HG03060 (cell line): Measurements from ENCODE around the gene SLCO3A1.

Source experiments
- ATAC-seq: cut with Tn5 transposase; IDR thresholded peaks from one replicate; pipeline ENCODE4 v1.9.1; 2021; ENCODE audit warnings: low read depth, moderate number of reproducible peaks; ENCODE audit not compliant: unreplicated experiment

The SLCO3A1 gene

DNA sequence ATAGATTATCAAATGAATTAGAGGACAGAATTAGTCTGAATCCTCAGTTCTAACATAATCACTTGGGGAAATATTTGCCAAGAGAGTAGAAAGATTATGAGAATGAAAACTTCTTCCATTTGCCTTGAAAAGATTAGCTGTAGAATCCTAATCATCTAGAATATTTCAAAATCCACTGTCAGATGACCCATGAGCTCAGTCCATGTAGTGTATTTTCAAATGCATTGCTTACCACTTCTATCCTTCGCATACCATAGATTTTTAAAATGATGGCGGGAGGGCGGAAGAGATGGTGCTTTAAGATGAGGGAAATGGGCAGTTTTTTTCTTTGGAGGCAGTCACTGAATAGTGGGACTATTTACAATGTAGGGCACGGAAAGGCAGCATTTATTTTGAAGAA lies 136.3 kb downstream of the SLCO3A1 start:
- ATAC-seq = no peak

DNA sequence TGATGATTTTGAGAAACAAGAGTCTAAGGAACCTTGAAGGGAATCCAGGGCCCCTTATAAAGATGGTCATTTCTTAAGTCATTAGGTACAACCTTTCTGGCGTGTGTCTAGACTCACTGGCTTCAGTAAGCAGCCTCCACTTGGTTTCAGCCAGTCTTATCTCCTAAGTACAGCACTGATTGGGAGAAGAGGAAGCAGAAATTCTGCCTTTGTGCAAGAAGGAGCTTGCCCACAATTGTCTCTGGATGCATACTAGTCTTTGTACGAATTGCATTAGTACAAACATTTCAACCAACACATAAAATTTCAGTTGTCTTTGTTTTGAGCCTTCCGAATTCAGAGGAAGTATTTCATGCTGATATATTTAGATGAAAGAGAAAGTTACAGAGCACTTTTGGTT lies 139.4 kb downstream of the SLCO3A1 start:
- no peak for ATAC-seq

DNA sequence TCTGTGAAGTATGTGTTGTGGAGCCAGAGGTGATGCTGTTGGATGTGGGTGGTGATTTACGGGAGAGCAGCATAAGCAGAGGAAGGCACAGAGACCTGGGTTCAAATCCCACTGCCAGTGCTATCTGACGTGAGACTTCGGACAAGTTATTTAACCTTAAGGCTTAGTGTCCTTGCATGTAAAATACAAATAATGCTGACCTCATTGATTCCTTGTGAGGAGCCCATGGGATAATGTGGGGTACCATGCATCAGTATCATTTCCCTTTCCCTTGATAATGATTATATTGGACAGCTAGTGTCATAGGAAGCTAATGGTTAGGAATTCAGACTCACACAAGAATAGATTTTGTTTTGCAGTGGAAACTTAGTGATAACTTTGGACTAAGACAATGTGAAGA lies 141.6 kb downstream of the SLCO3A1 start:
- no peak for ATAC-seq

DNA sequence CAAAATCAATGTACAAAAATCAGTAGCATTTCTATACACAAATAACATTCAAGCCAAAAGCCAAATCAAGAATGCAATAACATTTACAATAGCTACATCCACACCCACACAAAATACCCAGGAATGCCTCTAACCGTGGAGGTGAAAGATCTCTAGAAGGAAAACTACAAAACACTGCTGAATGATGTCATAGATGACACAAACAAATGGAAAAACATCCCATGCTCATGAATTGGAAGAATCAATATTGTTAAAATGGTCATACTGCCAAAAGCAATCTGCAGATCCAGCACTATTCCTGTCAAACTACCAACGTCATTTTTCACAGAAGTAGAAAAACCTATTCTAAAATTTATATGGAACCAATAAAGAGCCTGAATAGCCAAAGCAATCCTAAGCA lies 143.7 kb downstream of the SLCO3A1 start:
- no peak for ATAC-seq

- ATAC-seq = no peak
Observed at GRCh38 chr15:92000709-92001108, 147.2 kb downstream of the SLCO3A1 start.

GRCh38 chr15:92001307-92001706 lies 147.8 kb downstream of the SLCO3A1 start:
- no peak for ATAC-seq

DNA sequence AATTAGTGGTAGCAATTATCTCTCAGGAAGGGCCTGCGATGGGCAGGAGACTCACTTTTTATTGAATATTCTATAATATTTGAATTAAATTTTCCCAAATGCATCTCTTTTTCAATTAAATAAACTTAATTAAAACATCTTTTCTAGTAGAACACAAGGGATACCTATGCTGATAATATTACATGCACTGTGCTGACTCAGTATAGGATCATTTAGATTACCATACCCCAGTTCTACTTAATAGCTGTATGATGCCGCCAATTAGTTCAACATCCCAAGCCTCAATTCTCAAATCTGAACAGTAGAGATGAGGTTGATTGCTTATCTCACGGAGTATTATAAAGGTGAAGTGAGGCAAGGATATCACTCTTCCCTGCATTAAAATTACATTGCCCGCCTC lies 149.2 kb downstream of the SLCO3A1 start:
- ATAC-seq = no peak

DNA sequence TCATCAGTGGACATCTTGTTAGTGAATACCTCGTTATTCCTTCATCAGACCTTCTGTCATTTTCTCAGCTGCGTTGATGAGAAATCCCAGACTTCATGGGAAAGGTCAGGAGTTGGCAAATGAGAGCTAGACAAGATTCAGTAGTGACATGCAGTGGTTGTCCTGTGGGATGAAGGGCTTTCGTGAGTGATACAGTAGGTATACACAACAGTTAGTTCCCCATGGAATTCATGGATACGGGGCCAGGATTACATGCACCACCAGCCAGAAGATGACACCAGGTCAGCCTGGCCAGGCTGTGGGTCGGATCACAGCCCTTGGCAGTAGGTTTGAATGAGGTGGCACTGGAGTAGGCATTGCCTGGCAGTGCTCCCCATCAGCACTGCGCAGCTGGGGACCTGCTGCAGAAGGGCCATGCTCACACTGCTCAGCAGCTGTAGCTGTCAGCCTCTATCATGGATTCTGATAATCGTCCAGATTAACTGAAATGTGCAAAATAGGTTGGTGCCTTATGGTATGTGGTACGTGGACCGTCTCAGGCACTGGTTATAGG lies 150.1 kb downstream of the SLCO3A1 start:
- no peak for ATAC-seq

- no peak for ATAC-seq
Observed at GRCh38 chr15:92005154-92005553, 151.6 kb downstream of the SLCO3A1 start.

DNA sequence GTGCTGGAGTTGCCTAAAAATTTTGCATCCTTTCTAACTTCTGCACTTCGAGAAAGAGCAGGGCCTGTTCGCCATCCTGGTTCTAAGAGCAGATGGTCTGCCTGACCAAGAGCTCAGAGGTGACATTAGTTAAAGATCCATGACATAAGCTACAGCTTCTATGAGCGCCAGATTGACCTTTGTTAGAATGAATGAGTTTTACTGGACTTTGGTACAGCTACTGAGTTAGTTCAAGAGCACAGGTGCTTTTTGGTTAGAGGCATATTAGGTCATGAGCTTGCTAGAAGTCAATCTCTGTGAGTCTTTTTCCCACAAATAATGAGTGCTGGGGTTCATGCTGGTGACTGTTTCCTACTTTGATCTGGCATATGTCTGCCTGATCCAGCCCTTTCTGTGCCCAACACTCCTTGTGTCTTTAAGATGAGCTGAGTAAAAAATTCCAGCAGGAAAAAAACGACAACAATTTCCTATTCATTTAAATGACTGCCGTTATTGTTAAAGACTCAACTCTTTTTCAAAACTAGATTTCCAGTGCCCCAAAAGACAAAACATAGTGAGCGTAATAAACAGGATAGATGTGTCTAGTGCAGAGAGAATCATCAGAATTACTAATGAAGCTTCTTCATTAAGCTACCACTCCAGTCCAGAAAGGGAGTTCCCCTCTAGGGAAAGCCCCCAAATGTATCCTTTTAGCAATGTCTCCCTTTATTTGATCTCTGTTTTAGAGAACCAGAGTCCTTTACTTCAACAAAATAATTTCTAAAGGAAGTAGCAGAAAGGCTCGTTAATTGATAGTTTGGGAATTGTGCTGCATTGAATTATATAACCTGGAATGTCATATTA lies 152.9 kb downstream of the SLCO3A1 start:
- no peak for ATAC-seq

DNA sequence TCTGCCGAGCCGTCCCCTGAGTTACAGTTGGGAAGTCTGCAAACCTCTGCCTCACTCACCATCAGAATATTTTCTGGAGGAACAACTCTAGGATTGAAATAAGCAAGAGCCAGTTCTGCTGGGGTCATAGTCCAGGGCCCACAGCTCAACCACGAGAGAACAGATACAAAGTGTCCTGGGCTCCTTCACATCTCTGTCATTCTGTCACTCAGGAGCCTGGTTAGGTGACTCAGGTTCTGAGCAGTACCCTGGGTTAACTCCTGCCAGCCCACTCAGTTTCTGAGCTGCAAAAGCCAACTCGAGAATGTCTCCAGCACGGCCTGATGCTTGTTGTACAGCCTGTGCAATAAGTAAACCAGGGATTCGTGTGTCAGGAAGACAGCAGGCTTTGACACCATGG lies 155.7 kb downstream of the SLCO3A1 start:
- ATAC-seq = no peak

- no peak for ATAC-seq
Observed at GRCh38 chr15:92011611-92012367, 158.3 kb downstream of the SLCO3A1 start.

DNA sequence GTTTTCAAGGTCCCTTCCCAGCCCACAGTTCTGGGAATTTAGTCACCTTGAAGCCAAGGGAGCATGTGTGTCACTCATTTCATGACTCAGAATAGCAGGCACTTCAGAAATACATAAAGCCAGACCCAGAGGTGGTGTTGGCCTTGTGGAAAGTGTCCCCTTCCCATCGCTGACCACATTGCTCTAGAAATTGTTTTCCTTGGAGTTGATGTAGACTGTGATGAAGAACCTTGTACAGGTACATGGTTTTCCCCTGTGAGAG lies 158.8 kb downstream of the SLCO3A1 start:
- ATAC-seq = no peak

DNA sequence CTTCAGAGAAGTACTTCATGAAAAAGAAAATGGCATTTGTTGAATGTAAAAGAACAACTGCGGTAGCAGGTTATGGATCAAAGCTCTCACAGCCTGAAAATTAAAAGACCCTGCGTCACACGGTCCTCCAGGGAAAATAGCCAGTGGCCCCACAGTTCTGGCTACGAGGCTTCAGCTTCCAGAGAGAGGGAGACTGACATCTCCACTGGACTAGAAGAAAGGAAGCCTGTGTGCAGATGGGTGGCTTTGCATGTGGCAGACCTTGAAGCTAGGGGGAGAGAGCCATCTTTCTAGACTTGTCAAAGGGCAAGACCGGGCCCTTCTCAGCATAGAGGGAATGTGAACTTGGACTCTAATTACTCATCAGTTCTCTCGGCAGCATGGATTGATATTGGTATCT lies 159.4 kb downstream of the SLCO3A1 start:
- no peak for ATAC-seq

GRCh38 chr15:92014281-92015030 lies 160.9 kb downstream of the SLCO3A1 start:
- no peak for ATAC-seq

DNA sequence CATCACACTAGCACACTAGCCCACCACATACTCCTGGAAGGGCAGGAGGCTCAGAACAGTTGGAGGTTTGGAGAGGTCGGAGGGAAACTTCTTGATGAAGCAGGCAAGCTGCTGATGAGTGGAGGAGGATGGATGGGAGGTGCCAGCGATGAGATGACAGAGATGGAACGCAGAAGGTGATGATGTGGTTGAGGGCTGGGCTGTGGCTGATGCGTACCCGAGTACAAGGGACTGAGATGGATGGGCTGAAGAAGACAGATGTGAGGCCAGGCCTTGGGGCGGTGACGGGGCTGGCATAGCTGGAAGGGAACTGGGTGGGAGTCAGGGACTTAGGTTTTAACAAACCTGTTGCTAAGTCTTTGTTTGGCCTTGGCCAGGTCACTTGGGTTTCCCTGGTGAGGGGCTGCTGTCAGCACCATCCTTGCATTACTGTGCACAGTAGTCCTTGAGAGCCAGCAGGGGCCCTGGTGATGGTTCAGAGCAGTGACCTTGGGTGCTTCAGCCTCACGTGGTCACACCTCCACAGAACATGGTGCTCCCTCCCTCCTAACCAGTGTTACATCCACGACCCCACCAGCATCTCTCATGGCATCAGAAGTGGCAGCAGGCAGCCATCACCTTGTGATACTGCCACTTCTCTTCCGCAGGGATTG lies 164.5 kb downstream of the SLCO3A1 start:
- no peak for ATAC-seq

- no peak for ATAC-seq
Observed at GRCh38 chr15:92018535-92019239, 165.2 kb downstream of the SLCO3A1 start.

DNA sequence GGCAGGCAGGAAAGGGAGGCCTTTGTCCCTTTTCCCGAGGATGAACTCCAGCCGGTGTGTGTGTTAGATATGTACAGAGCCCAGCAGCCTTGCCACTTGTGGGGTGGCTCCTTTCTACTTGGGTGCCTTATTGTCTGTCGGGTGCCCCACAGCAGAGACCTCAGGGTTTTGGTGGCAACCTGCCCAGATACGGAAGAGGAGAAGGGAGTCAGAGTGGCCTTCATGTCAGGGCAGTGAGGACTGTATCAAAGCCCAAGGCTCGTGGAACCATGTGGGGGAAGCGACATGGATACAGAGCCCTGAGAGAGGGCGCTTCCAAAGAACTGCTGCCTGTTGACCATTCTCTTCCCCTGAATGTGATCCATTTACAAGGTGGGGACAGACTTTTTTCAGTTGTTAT lies 166.2 kb downstream of the SLCO3A1 start:
- no peak for ATAC-seq

DNA sequence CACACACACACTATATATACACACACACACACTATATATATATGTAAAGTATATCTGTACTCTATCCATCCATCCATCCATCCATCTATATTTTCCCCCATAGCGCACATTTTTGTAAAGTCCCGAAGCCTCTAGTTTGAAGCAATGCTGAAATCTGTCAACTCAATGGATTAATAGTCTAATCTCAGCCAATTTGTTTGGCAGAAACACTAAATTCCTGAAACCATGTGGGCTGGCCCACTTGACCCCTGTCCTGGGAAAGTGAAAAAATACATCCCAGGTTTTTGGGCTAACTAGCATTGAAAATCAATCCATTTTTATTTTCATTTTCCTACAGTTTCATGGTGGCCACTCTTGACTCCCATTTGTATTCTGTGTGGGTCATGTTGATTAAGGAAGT lies 166.7 kb downstream of the SLCO3A1 start:
- no peak for ATAC-seq

DNA sequence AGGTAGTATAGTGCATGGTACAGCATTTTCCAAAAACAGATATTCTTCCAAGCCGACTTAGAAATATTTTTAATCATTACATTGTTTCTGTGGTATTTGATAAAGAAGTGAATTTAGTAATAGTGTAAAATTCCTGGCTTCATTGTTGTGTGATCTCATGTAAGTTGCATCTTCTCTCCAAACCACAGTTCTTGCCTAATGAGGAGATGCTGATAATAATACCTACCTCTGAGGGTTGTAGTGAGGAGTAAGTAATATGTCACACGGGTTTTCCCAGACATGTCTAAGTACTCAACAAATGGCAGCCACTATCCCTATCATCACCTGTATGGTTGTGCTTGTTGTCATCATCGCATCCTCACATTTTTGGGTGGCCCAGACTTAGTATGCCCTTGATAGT lies 167.3 kb downstream of the SLCO3A1 start:
- ATAC-seq = no peak
